ENCODE measurements around the gene ANKRD13A.
"Not testable (repeated sequence)": the region's sequence is repeated elsewhere in the genome, so short reads cannot be mapped to it uniquely, and the experiment has no call there.

ANKRD13A gene

DNA sequence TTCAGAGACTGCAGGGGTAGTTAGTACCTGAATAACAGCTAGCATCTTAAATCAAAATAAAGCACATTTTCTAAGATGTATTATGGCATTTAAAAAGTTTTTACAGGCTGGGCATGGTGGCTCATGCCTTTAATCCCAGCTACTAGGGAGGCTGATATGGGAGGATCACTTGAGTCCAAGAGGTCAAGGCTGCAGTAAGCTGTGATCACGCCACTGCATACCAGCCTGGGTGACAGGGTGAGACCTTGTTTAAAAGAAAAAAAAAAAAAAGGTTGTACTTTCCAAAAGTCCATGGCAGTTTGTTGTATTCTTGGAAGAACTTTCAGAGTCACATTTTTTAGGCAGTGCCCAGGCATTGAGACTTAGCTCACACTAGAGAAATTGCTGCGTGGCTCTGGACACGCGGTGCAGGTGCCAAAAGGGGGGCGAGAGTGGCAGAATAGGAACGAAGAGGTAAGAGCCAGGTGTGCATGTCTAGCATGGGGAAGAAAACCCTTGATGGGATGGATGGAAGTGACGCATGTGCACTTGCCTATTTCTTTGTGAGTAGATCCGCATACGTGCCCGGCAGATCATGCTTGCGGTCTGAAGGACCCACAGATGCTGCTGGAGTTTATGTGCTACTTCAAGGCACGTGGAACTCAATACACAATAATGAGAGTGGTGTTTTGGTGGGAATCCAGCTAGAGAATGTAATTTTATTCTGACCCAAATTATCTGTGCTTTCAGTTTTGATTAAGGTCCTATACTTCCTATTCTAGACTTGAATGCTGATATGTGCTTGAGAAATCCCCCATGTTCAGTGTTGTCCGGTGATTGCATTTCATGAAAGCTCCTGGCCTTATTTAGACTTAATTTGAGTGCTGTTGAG is 11.9 kb downstream of the ANKRD13A start:
- no peak for DNase-seq

GRCh38 chr12:110012137-110012536 is 12.9 kb downstream of the ANKRD13A start:
- DNase-seq = no peak

DNA sequence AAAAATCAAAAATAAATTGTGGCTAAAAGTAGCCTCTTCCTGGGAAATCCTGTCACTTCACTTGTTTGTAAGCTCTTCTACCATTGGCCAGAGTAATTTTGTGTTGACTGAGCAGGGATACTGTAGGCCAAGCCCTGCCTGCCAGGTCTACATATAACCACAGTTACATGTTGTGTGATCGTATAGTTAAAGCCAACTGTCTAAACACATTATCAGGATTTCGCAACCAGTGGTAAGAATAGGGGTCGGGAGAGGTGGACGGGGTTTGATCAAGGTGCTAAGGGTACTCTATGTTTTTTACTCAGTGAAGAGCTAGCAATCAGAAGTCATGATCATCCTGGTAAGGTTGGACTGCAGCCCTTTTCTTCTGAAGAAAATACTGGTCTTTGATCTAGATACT is 13.4 kb downstream of the ANKRD13A start:
- no peak for DNase-seq

DNA sequence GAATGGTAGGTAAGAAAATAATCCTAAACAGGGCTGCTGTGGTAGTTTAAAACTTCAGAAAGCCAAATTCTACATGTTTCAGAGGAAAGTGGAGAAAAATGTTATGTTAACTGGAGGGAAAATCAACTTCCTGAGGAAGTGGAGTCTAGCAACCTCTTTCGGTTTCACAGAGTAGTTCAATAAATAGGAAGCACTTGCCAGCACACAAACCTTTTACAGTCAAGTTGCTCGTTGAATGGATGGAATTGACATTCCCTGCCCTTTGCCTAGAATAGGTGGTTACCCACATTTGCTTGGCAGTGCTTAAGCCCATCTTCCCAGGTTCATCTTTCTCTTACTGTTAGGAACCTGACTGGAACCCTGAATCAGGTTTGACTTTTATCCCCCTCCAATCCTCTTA is 15.9 kb downstream of the ANKRD13A start:
- DNase-seq = peak; percentile 82

GRCh38 chr12:110020956-110021355 is 21.7 kb downstream of the ANKRD13A start:
- no peak for DNase-seq

GRCh38 chr12:110023059-110023980 is 24.1 kb downstream of the ANKRD13A start:
- DNase-seq = no peak

GRCh38 chr12:110024051-110024450 is 24.8 kb downstream of the ANKRD13A start:
- no peak for DNase-seq

- no peak for DNase-seq
Measured at GRCh38 chr12:110028323-110028722, 29.1 kb downstream of the ANKRD13A start.

- DNase-seq = no peak
Measured at GRCh38 chr12:110029290-110029815, 30.1 kb downstream of the ANKRD13A start.

- DNase-seq = no peak
Measured at GRCh38 chr12:110033888-110034287, 34.7 kb downstream of the ANKRD13A start.

GRCh38 chr12:110035534-110036104 is 36.4 kb downstream of the ANKRD13A start:
- no peak for DNase-seq

DNA sequence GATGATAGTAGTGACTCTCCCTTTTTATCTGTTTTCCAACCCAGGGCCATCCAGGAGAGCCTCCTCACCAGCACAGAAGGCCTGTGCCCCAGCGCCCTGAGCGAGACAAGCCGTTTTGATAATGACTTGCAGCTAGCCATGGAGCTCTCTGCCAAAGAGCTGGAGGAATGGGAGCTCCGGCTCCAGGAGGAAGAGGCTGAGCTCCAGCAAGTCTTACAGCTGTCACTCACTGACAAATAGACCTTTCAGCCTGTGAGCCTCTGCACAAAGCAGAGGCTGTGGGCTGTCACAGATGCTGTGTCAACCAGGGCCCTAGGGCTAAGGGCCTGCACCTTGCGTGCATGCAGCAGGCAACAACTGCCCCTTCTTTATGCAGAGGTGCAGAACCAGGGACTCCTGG is 38.1 kb downstream of the ANKRD13A start:
- no peak for DNase-seq

DNA sequence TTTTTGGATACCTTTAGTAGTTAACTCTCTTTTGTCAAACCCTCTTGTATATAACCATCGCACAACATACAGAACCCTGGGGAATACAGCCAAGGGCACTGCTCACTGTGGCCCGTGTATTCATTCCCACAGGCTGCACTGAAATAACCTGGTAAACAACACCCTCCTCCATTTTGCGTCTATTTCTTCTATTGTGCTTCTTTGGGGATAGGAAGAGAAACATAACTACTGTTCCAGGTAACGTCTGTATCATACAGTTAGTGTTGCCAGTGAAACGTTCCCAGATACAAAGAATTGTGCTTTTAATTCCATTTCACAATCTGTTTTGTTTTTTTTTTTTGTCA is 39.5 kb downstream of the ANKRD13A start:
- DNase-seq = no peak

GRCh38 chr12:110039085-110039807 is 40.0 kb downstream of the ANKRD13A start:
- DNase-seq = no peak

GRCh38 chr12:110042264-110042663 is 43.0 kb downstream of the ANKRD13A start:
- DNase-seq = no peak

DNA sequence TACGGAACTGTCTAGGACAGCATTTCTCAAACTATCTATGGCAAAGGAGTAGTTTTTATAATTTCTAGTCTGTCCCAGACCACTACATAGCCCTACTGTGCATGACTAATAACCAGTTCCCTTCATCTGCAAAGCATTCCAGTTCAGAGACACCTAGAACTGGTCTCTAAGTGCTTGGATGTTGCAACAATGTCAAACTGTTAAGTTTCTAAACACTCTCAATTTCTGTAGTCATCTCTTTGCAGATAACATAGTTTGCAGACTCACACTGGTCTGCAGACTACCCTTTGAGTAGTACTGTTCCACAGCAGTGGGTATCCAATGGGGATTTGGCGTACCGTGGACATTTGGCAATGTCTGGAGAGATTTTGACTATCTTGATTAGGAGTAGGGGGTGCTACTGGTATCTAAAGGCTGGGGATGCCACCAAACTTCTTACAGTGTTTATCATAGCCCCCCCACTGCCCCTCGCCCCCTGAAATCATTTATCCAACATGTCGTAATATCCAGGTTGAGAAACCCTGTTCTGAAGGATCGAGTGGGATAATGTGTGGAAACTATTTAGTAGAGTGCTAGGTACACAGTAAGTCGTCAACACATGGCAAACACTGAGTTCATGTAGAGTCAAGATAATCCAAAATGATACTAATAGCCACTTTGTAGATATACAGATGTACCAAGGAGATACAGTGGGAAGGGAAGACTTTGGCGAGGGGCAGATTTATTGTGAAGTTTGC is 47.4 kb downstream of the ANKRD13A start:
- peak; percentile 69 for DNase-seq

DNA sequence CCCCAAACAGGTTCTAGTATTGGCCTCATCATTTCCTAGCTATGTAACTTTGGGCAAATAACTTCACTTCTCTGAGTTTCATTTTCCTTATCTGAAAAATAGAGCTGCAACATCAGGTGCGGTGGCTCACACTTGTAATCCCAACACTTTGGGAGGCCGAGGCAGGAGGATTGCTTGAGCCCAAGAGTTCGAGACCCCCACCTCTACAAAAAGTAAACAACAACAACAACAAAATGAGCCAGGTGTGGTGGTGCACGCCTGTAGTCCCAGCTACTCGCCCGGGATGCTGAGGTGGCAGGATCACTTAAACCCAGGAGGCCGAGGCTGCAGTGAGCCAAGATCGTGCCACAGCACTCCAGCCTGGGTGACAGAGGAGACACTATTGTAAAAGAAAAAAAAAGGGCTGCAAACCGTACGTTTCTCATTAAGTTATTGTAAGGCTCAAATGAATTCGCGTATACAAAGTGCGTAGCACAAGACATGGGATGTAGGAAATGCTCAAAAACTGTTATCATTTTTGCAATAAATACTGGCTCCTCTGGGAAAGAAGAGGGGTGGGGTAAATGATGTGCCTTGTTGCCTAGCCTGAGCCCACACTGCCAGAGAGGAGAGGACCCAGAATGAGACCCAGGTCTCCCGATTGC is 48.2 kb downstream of the ANKRD13A start:
- DNase-seq = no peak

DNA sequence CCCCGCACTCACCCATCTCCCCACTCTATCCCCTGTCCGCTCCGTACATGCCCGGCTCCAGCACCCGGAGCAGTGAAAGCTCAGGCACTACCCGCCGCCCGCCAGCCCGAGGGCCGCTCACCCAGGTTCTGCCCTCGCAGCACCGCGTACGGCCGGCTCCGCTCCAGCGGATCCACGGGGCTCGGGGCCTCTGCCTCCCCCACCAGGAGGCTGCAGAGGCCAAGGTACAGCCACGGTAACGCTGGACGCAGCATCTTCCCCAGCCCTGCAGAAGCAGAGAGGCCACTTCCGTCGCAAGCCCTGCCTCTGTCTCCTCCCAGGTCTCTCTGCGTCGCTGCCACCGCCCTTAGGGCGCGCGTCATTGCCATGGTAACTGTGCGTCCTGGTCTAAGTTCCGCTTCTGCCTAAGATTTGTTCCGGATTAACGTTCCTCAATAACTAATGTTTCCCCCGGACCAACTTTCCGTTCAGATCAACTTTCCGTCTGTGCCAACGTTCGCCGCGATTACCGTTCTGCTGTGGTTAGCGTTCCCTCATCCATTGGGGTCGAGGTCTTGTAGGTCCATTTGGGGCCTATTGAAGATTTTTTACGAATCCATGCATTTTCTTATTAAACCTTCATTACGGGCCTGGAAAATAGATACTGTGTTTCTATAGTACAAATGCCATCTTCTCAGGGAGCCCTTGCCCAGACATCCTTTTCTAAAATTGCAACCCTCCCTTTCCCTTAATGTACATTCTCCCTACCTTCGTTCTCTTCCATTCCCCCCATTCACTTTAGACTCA is 49.2 kb downstream of the ANKRD13A start, which contains the start of gene C12orf76:
C12orf76 (minus strand) TSS at position 281 of the 786 bp plus-strand sequence; CDS start at position 254, 27 bp downstream.
- DNase-seq = peak; percentile 98

GRCh38 chr12:110049034-110049433 is 49.8 kb downstream of the ANKRD13A start:
- peak; percentile 57 for DNase-seq

- DNase-seq = not testable (repeated sequence)
Measured at GRCh38 chr12:110049666-110050065, 50.4 kb downstream of the ANKRD13A start.

All from MV-4-11 (cell line).